ENCODE data around the gene VPS4A. TPM values are rescaled to one million over a fixed set of nuclear protein-coding genes. Genes with fewer than 3 reads are reported as not detected.

VPS4A gene
- total RNA-seq, 1 donor from 2014 or later, result 28.9 TPM

GRCh38 chr16:69318177-69318910 lies 7.2 kb downstream of the VPS4A start:
- no peak for DNase-seq (ENCODE audit: low read depth)
- Histone ChIP-seq H4K20me1 (ENCODE audit: insufficient read depth, low read length) (peaks cover 75% of the 10 kb centered on the region), H2AFZ (ENCODE audit: low read depth, low read length) (no peak overlapping the region), H3K27me3 (ENCODE audit: insufficient read depth, low read length) (no peaks in the 10 kb centered on the region), H3K27ac (ENCODE audit: low read depth, low read length) (no peak overlapping the region), H3K79me2 (ENCODE audit: insufficient read depth, low read length) (peaks cover 64% of the 10 kb centered on the region), H3K9me3 (ENCODE audit: insufficient read depth, low read depth, low read length) (no peaks in the 10 kb centered on the region), H3K4me1 (ENCODE audit: insufficient read depth, low read length) (no peaks in the 10 kb centered on the region), H3K36me3 (ENCODE audit: insufficient read depth, low read length) (peaks cover 53% of the 10 kb centered on the region), H3K4me3 (ENCODE audit: insufficient read depth, low read depth, low read length) (no peak overlapping the region), H3K4me2 (ENCODE audit: low read length) (no peak overlapping the region), H3K9ac (ENCODE audit: low read length) (no peak overlapping the region)
- Mint-ChIP-seq H3K36me3 (ENCODE audit: low read depth, unreplicated experiment) (peaks cover 23% of the 10 kb centered on the region), H3K27ac (ENCODE audit: unreplicated experiment) (no peak overlapping the region), H3K4me1 (ENCODE audit: low read depth, unreplicated experiment) (no peaks in the 10 kb centered on the region), H3K4me3 (ENCODE audit: unreplicated experiment) (no peak overlapping the region), H3K9me3 (ENCODE audit: unreplicated experiment) (no peaks in the 10 kb centered on the region), H3K27me3 (ENCODE audit: low read depth, unreplicated experiment) (no peaks in the 10 kb centered on the region)
- no peak for FAIRE-seq
- no peak for TF ChIP-seq EZH2 (IDR thresholded peaks at IDR 0.05; ENCODE audit: insufficient read depth, low read length)
- TF ChIP-seq, protein P1, sequence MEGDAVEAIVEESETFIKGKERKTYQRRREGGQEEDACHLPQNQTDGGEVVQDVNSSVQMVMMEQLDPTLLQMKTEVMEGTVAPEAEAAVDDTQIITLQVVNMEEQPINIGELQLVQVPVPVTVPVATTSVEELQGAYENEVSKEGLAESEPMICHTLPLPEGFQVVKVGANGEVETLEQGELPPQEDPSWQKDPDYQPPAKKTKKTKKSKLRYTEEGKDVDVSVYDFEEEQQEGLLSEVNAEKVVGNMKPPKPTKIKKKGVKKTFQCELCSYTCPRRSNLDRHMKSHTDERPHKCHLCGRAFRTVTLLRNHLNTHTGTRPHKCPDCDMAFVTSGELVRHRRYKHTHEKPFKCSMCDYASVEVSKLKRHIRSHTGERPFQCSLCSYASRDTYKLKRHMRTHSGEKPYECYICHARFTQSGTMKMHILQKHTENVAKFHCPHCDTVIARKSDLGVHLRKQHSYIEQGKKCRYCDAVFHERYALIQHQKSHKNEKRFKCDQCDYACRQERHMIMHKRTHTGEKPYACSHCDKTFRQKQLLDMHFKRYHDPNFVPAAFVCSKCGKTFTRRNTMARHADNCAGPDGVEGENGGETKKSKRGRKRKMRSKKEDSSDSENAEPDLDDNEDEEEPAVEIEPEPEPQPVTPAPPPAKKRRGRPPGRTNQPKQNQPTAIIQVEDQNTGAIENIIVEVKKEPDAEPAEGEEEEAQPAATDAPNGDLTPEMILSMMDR (IDR thresholded peaks at IDR 0.05; ENCODE audit: insufficient read depth, low read depth, low read length), result no peak

DNA sequence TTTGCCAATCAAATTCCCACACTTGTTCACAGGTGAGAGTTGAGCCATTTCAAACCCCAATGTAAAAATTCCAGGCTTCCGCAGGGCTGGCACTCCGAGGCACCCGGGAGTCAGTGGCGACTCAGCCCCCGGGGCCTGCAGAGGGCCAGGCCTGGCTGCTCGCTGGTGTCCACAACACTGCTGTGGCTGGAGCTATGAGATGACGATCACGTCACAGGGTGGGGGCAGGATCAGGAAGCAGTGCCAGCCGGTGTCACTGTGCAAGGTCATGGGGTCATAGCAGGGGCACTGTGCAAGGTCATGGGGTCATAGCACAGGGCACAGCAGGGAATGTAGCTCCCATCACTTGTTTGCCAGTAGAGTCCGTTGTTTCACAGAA lies 7.8 kb downstream of the VPS4A start:
- H3K27ac Mint-ChIP-seq (ENCODE audit: unreplicated experiment), result no peak overlapping the region
- peaks cover 73% of the 10 kb centered on the region for H4K20me1 ChIP-seq (ENCODE audit: insufficient read depth, low read length)
- H2AFZ ChIP-seq (ENCODE audit: low read depth, low read length), result no peak overlapping the region
- no peak overlapping the region for H3K27ac ChIP-seq (ENCODE audit: low read depth, low read length)
- no peak for FAIRE-seq
- H3K9ac ChIP-seq (ENCODE audit: low read length), result no peak overlapping the region
- H3K4me1 ChIP-seq (ENCODE audit: insufficient read depth, low read length), result no peaks in the 10 kb centered on the region
- TF ChIP-seq EZH2 (IDR thresholded peaks at IDR 0.05; ENCODE audit: insufficient read depth, low read length), result no peak
- TF ChIP-seq, protein P1 (IDR thresholded peaks at IDR 0.05; ENCODE audit: insufficient read depth, low read depth, low read length), result no peak
- no peaks in the 10 kb centered on the region for H3K27me3 ChIP-seq (ENCODE audit: insufficient read depth, low read length)
- H3K9me3 Mint-ChIP-seq (ENCODE audit: unreplicated experiment), result no peaks in the 10 kb centered on the region
- H3K4me3 ChIP-seq (ENCODE audit: insufficient read depth, low read depth, low read length), result no peak overlapping the region
- peaks cover 64% of the 10 kb centered on the region for H3K79me2 ChIP-seq (ENCODE audit: insufficient read depth, low read length)
- H3K36me3 ChIP-seq (ENCODE audit: insufficient read depth, low read length), result peaks cover 54% of the 10 kb centered on the region
- no peak overlapping the region for H3K4me2 ChIP-seq (ENCODE audit: low read length)
- no peaks in the 10 kb centered on the region for H3K4me1 Mint-ChIP-seq (ENCODE audit: low read depth, unreplicated experiment)
- H3K9me3 ChIP-seq (ENCODE audit: insufficient read depth, low read depth, low read length), result no peaks in the 10 kb centered on the region
- peaks cover 23% of the 10 kb centered on the region for H3K36me3 Mint-ChIP-seq (ENCODE audit: low read depth, unreplicated experiment)
- H3K4me3 Mint-ChIP-seq (ENCODE audit: unreplicated experiment), result no peak overlapping the region
- no peak for DNase-seq (ENCODE audit: low read depth)
- H3K27me3 Mint-ChIP-seq (ENCODE audit: low read depth, unreplicated experiment), result no peaks in the 10 kb centered on the region

DNA sequence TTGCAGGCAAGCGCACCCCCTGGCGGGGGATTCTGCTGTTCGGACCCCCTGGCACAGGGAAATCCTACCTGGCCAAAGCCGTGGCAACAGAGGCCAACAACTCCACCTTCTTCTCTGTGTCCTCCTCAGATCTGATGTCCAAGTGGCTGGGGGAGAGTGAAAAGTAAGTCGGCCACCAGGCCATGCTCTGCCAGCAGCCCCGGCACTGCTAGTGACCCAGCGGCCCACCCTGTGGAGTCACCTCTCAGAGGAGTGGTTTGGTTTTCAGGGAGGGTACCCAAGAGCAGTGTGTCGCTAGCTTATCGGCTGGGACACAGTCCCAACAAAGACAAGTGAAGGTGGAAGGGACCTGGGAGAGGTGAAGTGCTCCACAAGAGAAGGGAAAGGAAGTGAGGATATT lies 8.2 kb downstream of the VPS4A start:
- H3K36me3 ChIP-seq (ENCODE audit: insufficient read depth, low read length), result peaks cover 58% of the 10 kb centered on the region

More for the DNA sequence above, 8.2 kb downstream of the VPS4A start:
- TF ChIP-seq, protein P1 (IDR thresholded peaks at IDR 0.05; ENCODE audit: insufficient read depth, low read depth, low read length), result no peak
- no peak for TF ChIP-seq EZH2 (IDR thresholded peaks at IDR 0.05; ENCODE audit: insufficient read depth, low read length)
- Mint-ChIP-seq H3K27me3 (ENCODE audit: low read depth, unreplicated experiment) (no peaks in the 10 kb centered on the region), H3K9me3 (ENCODE audit: unreplicated experiment) (no peaks in the 10 kb centered on the region), H3K27ac (ENCODE audit: unreplicated experiment) (no peak overlapping the region), H3K4me3 (ENCODE audit: unreplicated experiment) (no peak overlapping the region), H3K4me1 (ENCODE audit: low read depth, unreplicated experiment) (no peaks in the 10 kb centered on the region), H3K36me3 (ENCODE audit: low read depth, unreplicated experiment) (peaks cover 23% of the 10 kb centered on the region)
- Histone ChIP-seq H3K4me2 (ENCODE audit: low read length) (no peak overlapping the region), H3K79me2 (ENCODE audit: insufficient read depth, low read length) (peaks cover 64% of the 10 kb centered on the region), H3K27ac (ENCODE audit: low read depth, low read length) (no peak overlapping the region), H3K27me3 (ENCODE audit: insufficient read depth, low read length) (no peaks in the 10 kb centered on the region), H4K20me1 (ENCODE audit: insufficient read depth, low read length) (peaks cover 73% of the 10 kb centered on the region), H2AFZ (ENCODE audit: low read depth, low read length) (no peak overlapping the region), H3K4me1 (ENCODE audit: insufficient read depth, low read length) (no peaks in the 10 kb centered on the region), H3K4me3 (ENCODE audit: insufficient read depth, low read depth, low read length) (no peak overlapping the region), H3K9me3 (ENCODE audit: insufficient read depth, low read depth, low read length) (no peaks in the 10 kb centered on the region), H3K9ac (ENCODE audit: low read length) (no peak overlapping the region)
- FAIRE-seq (no peak), DNase-seq (ENCODE audit: low read depth) (no peak)

Data from astrocyte (in vitro differentiated cells and primary cell).